GM19025 (cell line): ENCODE measurements around the gene ADAMTS20.
"Not testable (repeated sequence)": the region's sequence is repeated elsewhere in the genome, so short reads cannot be mapped to it uniquely, and the experiment has no call there.

Experiments used
- ATAC-seq: cut with Tn5 transposase; IDR thresholded peaks from one replicate; pipeline ENCODE4 v1.9.1; 2021; ENCODE audit warnings: mild to moderate bottlenecking, low read depth, moderate library complexity; ENCODE audit not compliant: unreplicated experiment

The ADAMTS20 gene

GRCh38 chr12:43551971-43552559 lies at the start of gene ADAMTS20:
Gene ADAMTS20 (minus strand): TSS chr12:43552203. CDS start chr12:43551921, 282 bp downstream.
- no peak for ATAC-seq

GRCh38 chr12:43599708-43600107 lies 47.7 kb upstream of the ADAMTS20 start:
- ATAC-seq = no peak

GRCh38 chr12:43599066-43599465 lies 47.1 kb upstream of the ADAMTS20 start:
- ATAC-seq = no peak

- no peak for ATAC-seq
Observed at GRCh38 chr12:43590307-43590706, 38.3 kb upstream of the ADAMTS20 start.

GRCh38 chr12:43586646-43587245 lies 34.7 kb upstream of the ADAMTS20 start:
- ATAC-seq = no peak

GRCh38 chr12:43585676-43586075 lies 33.7 kb upstream of the ADAMTS20 start:
- no peak for ATAC-seq

GRCh38 chr12:43580601-43581000 lies 28.6 kb upstream of the ADAMTS20 start:
- no peak for ATAC-seq

GRCh38 chr12:43579206-43579605 lies 27.2 kb upstream of the ADAMTS20 start:
- no peak for ATAC-seq

- ATAC-seq = no peak
Observed at GRCh38 chr12:43578782-43579181, 26.8 kb upstream of the ADAMTS20 start.

- ATAC-seq = no peak
Observed at GRCh38 chr12:43577381-43577780, 25.4 kb upstream of the ADAMTS20 start.

GRCh38 chr12:43576162-43576561 lies 24.2 kb upstream of the ADAMTS20 start:
- ATAC-seq = no peak

- ATAC-seq = no peak
Observed at GRCh38 chr12:43571885-43572284, 19.9 kb upstream of the ADAMTS20 start.

GRCh38 chr12:43556057-43556456 lies 4.1 kb upstream of the ADAMTS20 start:
- no peak for ATAC-seq

GRCh38 chr12:43551279-43551970 lies 578 bp downstream of the ADAMTS20 start:
- no peak for ATAC-seq

- ATAC-seq = no peak
Observed at GRCh38 chr12:43550831-43551271, 1.2 kb downstream of the ADAMTS20 start.

GRCh38 chr12:43544703-43545102 lies 7.3 kb downstream of the ADAMTS20 start:
- ATAC-seq = no peak

GRCh38 chr12:43540470-43540869 lies 11.5 kb downstream of the ADAMTS20 start:
- ATAC-seq = no peak

- not testable (repeated sequence) for ATAC-seq
Observed at GRCh38 chr12:43537675-43538074, 14.3 kb downstream of the ADAMTS20 start.

GRCh38 chr12:43516045-43516444 lies 36.0 kb downstream of the ADAMTS20 start:
- ATAC-seq = no peak

GRCh38 chr12:43501703-43502102 lies 50.3 kb downstream of the ADAMTS20 start:
- ATAC-seq = no peak

GRCh38 chr12:43493261-43493797 lies 58.7 kb downstream of the ADAMTS20 start:
- no peak for ATAC-seq
